ENCODE data around the gene NOL9.

- TF ChIP-seq ZFP36 (IDR thresholded peaks at IDR 0.05; ENCODE audit: borderline replicate concordance, low read depth, low read length, partially characterized antibody) = no peak
- TF ChIP-seq ZNF224 (CRISPR knock-in tag; IDR thresholded peaks at IDR 0.05) = no peak
- TF ChIP-seq, protein P1, sequence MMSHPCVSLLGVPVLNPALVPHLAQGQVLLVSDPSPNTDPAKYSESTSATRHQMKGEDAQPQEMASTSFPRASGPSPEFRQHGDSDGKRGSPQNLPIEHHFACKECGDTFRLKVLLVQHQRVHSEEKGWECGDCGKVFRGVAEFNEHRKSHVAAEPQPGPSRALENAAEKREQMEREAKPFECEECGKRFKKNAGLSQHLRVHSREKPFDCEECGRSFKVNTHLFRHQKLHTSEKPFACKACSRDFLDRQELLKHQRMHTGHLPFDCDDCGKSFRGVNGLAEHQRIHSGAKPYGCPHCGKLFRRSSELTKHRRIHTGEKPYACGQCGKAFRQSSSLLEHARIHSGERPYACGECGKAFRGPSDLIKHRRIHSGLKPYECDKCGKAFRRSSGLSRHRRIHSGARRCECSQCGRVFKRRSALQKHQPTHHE (CRISPR knock-in tag; IDR thresholded peaks at IDR 0.05; ENCODE audit: borderline replicate concordance) = no peak
- no peak for TF ChIP-seq FOXJ3 (CRISPR knock-in tag; IDR thresholded peaks at IDR 0.05; ENCODE audit: borderline replicate concordance)
- peak; percentile 56; the same call in 1 of the 2 replicates for TF ChIP-seq MEIS1 (CRISPR knock-in tag; IDR thresholded peaks at IDR 0.05; ENCODE audit: borderline replicate concordance)
- TF ChIP-seq ZNF839 (CRISPR knock-in tag; IDR thresholded peaks at IDR 0.05; ENCODE audit: borderline replicate concordance) = no peak
- TF ChIP-seq, protein P2, sequence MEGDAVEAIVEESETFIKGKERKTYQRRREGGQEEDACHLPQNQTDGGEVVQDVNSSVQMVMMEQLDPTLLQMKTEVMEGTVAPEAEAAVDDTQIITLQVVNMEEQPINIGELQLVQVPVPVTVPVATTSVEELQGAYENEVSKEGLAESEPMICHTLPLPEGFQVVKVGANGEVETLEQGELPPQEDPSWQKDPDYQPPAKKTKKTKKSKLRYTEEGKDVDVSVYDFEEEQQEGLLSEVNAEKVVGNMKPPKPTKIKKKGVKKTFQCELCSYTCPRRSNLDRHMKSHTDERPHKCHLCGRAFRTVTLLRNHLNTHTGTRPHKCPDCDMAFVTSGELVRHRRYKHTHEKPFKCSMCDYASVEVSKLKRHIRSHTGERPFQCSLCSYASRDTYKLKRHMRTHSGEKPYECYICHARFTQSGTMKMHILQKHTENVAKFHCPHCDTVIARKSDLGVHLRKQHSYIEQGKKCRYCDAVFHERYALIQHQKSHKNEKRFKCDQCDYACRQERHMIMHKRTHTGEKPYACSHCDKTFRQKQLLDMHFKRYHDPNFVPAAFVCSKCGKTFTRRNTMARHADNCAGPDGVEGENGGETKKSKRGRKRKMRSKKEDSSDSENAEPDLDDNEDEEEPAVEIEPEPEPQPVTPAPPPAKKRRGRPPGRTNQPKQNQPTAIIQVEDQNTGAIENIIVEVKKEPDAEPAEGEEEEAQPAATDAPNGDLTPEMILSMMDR (CRISPR knock-in tag; IDR thresholded peaks at IDR 0.05) = peak; percentile 45
- TF ChIP-seq ZNF543 (CRISPR knock-in tag; IDR thresholded peaks at IDR 0.05) = peak; percentile 32; the same call in 1 of the 2 replicates
- TF ChIP-seq, protein P3, sequence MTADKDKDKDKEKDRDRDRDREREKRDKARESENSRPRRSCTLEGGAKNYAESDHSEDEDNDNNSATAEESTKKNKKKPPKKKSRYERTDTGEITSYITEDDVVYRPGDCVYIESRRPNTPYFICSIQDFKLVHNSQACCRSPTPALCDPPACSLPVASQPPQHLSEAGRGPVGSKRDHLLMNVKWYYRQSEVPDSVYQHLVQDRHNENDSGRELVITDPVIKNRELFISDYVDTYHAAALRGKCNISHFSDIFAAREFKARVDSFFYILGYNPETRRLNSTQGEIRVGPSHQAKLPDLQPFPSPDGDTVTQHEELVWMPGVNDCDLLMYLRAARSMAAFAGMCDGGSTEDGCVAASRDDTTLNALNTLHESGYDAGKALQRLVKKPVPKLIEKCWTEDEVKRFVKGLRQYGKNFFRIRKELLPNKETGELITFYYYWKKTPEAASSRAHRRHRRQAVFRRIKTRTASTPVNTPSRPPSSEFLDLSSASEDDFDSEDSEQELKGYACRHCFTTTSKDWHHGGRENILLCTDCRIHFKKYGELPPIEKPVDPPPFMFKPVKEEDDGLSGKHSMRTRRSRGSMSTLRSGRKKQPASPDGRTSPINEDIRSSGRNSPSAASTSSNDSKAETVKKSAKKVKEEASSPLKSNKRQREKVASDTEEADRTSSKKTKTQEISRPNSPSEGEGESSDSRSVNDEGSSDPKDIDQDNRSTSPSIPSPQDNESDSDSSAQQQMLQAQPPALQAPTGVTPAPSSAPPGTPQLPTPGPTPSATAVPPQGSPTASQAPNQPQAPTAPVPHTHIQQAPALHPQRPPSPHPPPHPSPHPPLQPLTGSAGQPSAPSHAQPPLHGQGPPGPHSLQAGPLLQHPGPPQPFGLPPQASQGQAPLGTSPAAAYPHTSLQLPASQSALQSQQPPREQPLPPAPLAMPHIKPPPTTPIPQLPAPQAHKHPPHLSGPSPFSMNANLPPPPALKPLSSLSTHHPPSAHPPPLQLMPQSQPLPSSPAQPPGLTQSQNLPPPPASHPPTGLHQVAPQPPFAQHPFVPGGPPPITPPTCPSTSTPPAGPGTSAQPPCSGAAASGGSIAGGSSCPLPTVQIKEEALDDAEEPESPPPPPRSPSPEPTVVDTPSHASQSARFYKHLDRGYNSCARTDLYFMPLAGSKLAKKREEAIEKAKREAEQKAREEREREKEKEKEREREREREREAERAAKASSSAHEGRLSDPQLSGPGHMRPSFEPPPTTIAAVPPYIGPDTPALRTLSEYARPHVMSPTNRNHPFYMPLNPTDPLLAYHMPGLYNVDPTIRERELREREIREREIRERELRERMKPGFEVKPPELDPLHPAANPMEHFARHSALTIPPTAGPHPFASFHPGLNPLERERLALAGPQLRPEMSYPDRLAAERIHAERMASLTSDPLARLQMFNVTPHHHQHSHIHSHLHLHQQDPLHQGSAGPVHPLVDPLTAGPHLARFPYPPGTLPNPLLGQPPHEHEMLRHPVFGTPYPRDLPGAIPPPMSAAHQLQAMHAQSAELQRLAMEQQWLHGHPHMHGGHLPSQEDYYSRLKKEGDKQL (CRISPR knock-in tag; IDR thresholded peaks at IDR 0.05; ENCODE audit: low read depth) = no peak
- TF ChIP-seq MBD4 (IDR thresholded peaks at IDR 0.05; ENCODE audit: borderline replicate concordance, low read length) = no peak
- TF ChIP-seq AGO2 (optimal IDR thresholded peaks at IDR 0.05; ENCODE audit: low read depth, low read length) = peak; percentile 19
These were observed 25.2 kb upstream of the NOL9 start, which contains the start of gene ZBTB48 for GRCh38 chr1:6579374-6580118.
